Measurements from ENCODE around the gene FCER2.

Gene FCER2

DNA sequence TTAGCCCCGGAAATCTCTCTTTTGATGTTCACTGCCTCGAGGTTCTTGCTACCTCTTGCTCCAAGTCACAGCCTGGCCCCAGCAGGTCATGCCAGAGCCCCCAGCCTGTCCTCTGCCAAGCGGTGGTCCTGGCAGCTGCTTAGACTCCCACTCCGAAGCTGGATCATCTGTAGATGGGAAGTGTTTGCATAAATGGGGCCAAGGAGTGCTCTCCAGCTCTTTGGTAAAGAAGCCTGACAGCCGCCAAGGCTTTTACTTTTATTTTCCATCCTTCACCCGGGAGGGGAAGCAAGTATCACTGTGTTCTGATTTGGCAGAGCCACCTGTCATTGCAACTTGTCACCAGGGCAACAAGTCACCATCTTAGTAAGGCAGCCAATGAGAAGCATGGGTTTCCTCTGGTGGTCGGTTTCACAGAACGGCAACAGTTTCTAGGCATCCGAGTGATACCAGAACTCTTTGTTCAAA lies 43.7 kb downstream of the FCER2 start:
- no peaks in the 10 kb centered on the region for H3K4me1 ChIP-seq (ENCODE audit: low read depth, poor library complexity, severe bottlenecking)
- no peak overlapping the region for H3K4me3 ChIP-seq (IDR thresholded peaks at IDR 0.05; ENCODE audit: insufficient read depth, low read depth, low read length)
- no peak overlapping the region for H2AFZ ChIP-seq (ENCODE audit: low read depth)
- H3K36me3 ChIP-seq (ENCODE audit: insufficient read depth), result no peaks in the 10 kb centered on the region
- no peak overlapping the region for H3K9ac ChIP-seq
- no peaks in the 10 kb centered on the region for H4K20me1 ChIP-seq (ENCODE audit: insufficient read depth)
- H3K27me3 ChIP-seq (ENCODE audit: insufficient read depth, low read depth), result peaks cover 45% of the 10 kb centered on the region; the same call in 1 of the 2 replicates
- H3K4me2 ChIP-seq, result no peak overlapping the region
- no peak overlapping the region for H3K27ac ChIP-seq
- TF ChIP-seq, protein P1, sequence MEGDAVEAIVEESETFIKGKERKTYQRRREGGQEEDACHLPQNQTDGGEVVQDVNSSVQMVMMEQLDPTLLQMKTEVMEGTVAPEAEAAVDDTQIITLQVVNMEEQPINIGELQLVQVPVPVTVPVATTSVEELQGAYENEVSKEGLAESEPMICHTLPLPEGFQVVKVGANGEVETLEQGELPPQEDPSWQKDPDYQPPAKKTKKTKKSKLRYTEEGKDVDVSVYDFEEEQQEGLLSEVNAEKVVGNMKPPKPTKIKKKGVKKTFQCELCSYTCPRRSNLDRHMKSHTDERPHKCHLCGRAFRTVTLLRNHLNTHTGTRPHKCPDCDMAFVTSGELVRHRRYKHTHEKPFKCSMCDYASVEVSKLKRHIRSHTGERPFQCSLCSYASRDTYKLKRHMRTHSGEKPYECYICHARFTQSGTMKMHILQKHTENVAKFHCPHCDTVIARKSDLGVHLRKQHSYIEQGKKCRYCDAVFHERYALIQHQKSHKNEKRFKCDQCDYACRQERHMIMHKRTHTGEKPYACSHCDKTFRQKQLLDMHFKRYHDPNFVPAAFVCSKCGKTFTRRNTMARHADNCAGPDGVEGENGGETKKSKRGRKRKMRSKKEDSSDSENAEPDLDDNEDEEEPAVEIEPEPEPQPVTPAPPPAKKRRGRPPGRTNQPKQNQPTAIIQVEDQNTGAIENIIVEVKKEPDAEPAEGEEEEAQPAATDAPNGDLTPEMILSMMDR (conservative IDR thresholded peaks at IDR 0.05; ENCODE audit: low read depth, low read length), result no peak
- no peaks in the 10 kb centered on the region for H3K79me2 ChIP-seq (ENCODE audit: insufficient read depth, low read depth)

DNA sequence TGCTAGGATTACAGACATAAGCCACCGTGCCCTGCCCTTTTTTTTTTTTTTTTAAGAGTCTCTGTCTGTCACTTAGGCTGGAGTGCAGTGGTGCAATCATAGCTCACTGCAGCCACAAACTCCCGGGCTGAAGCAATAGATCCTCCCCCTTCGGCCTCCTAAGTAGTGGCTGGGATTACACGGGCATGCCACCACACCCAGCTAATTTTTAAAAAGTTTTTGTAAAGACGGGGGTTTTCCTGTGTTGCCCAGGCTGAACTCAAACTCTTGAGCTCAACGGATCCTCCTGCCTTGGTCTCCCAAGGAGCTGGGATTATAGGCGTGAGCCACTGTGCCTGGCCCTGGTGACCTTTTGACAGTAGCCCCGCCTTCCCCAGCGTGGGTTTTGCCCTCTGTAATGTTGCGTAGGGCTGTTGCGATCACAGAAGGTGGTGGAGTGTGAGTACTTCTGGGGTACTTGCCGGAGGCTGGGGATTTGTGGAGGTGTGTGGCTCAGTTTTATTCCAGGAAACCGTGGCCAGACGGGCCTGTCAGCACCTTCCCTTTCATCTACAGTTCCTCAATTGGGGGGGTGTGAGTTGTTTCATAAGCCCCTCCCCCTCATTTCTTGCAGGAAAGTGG lies 44.7 kb downstream of the FCER2 start:
- Histone ChIP-seq H3K4me3 (IDR thresholded peaks at IDR 0.05; ENCODE audit: insufficient read depth, low read depth, low read length) (no peak overlapping the region), H2AFZ (ENCODE audit: low read depth) (no peak overlapping the region), H3K4me2 (no peak overlapping the region), H3K9ac (no peak overlapping the region), H3K36me3 (ENCODE audit: insufficient read depth) (no peaks in the 10 kb centered on the region), H3K27me3 (ENCODE audit: insufficient read depth, low read depth) (peaks cover 35% of the 10 kb centered on the region; the same call in 1 of the 2 replicates), H3K27ac (no peak overlapping the region), H3K4me1 (ENCODE audit: low read depth, poor library complexity, severe bottlenecking) (peaks cover 2% of the 10 kb centered on the region), H3K79me2 (ENCODE audit: insufficient read depth, low read depth) (no peaks in the 10 kb centered on the region), H4K20me1 (ENCODE audit: insufficient read depth) (no peaks in the 10 kb centered on the region)
- TF ChIP-seq, protein P1 (conservative IDR thresholded peaks at IDR 0.05; ENCODE audit: low read depth, low read length), result no peak

DNA sequence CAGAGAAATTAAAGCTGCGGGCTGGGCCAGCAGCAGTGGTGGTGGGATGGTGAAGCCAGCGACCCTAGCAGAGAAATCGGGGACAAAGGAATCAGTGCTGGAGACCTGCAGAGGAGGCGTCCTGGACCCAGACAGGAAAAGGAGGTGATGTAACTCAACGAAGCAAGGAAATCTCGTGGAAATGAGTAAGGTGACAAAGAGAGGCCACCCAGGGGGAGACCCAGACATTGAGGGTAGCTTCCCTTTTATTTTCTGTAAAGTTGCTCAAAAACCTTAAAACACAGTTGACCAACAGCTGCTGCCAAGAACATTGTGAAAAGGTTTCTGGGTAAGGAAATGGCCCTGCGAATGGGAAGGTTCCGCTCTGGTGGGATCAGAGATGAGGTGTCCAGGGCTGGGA lies 46.4 kb downstream of the FCER2 start:
- Histone ChIP-seq H3K9ac (no peak overlapping the region), H3K4me1 (ENCODE audit: low read depth, poor library complexity, severe bottlenecking) (peaks cover 8% of the 10 kb centered on the region), H2AFZ (ENCODE audit: low read depth) (no peak overlapping the region), H3K27me3 (ENCODE audit: insufficient read depth, low read depth) (peaks cover 29% of the 10 kb centered on the region; the same call in 1 of the 2 replicates), H3K4me3 (IDR thresholded peaks at IDR 0.05; ENCODE audit: insufficient read depth, low read depth, low read length) (no peak overlapping the region), H3K36me3 (ENCODE audit: insufficient read depth) (no peaks in the 10 kb centered on the region), H3K27ac (no peak overlapping the region), H3K79me2 (ENCODE audit: insufficient read depth, low read depth) (no peaks in the 10 kb centered on the region), H4K20me1 (ENCODE audit: insufficient read depth) (no peaks in the 10 kb centered on the region), H3K4me2 (no peak overlapping the region)
- TF ChIP-seq, protein P1 (conservative IDR thresholded peaks at IDR 0.05; ENCODE audit: low read depth, low read length), result no peak

DNA sequence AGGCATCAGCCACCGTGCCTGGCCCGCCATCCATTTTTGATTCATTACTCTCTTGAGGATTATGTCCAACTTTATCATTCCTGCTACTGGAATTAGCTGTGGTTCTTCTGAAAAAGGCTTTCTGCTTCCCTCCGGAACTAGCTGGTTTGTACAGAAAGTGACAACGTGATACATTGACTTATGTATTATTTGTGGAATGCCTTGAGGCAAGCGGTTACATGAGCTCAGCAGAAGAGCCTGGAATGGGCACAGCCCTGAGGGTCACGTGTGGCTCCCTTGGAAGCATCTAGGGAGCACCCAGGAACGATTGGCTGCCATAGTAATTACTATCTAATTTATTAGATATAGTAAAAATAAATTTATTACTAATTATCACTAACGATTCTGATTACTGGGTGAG lies 47.5 kb downstream of the FCER2 start:
- H3K4me1 ChIP-seq (ENCODE audit: low read depth, poor library complexity, severe bottlenecking), result peaks cover 8% of the 10 kb centered on the region
- H4K20me1 ChIP-seq (ENCODE audit: insufficient read depth), result no peaks in the 10 kb centered on the region
- H2AFZ ChIP-seq (ENCODE audit: low read depth), result no peak overlapping the region
- no peaks in the 10 kb centered on the region for H3K79me2 ChIP-seq (ENCODE audit: insufficient read depth, low read depth)
- TF ChIP-seq, protein P1 (conservative IDR thresholded peaks at IDR 0.05; ENCODE audit: low read depth, low read length), result no peak
- H3K27ac ChIP-seq, result no peak overlapping the region
- H3K9ac ChIP-seq, result no peak overlapping the region
- no peaks in the 10 kb centered on the region for H3K36me3 ChIP-seq (ENCODE audit: insufficient read depth)
- peaks cover 29% of the 10 kb centered on the region; the same call in 1 of the 2 replicates for H3K27me3 ChIP-seq (ENCODE audit: insufficient read depth, low read depth)
- H3K4me3 ChIP-seq (IDR thresholded peaks at IDR 0.05; ENCODE audit: insufficient read depth, low read depth, low read length), result no peak overlapping the region
- H3K4me2 ChIP-seq, result no peak overlapping the region

All from KMS-11 (cell line).